Measurements from ENCODE around the gene FOXE1. TPM values are rescaled to one million over a fixed set of nuclear protein-coding genes. Genes with fewer than 3 reads are reported as not detected.

FOXE1 gene
- 1 to 10 TPM; 3.5 to 6.5 TPM for polyA plus RNA-seq

DNA sequence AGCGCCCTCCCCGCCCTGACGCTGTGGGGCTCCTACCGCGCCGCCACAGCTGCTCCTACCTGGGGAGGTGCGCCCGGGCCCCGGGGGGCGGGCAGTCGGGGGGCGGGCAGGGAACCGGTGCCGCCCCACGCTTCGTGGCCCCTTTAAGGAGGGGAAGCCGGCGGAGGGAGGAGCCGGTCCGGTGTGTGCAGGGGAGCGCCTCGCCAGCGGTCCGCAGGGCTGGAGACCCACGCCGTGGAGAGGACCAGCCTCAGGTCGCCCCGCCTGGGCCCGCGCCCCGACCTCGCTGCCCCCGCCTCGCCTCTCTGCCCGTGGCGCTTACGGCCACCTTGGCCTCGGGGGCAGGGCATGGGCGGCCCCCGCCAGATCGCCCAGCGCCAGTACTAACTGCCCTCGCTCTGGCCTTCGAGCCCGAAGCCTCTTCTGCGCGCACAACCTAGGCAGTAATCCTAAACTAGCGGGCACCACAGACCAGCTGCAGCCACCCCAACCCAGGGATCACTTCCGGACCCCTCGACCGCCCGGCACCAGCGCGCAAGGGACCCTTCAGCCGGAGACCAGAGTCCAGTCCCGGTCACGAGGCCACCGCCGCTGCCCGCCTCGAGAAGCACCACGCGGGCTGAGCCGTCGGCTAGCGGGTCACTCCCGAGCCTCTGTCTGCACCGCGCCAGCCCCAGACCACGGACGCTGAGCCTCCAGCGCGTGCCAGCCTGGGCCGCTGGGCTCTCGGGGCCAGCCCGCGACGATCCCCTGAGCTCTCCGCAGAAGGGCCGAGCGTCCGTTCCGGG, at the start of gene FOXE1:
FOXE1 (plus strand) TSS at position 171 of the 788 bp plus-strand sequence. CDS start 689 bp downstream, outside the sequence.
- WGBS, 2 donors, result 1% methylated on average over 58 to 83 of the region's 83 CpGs
- peak within 1 kb of the TSS; percentile 65 to 77 for H3K4me3 ChIP-seq (ENCODE audit: low read depth in 1 of 2, low read length in 2 of 2)
- peaks cover 4 to 17% of the 10 kb centered on the region in 2 donors for H3K4me1 ChIP-seq (ENCODE audit: control insufficient read depth in 2 of 2, insufficient read depth in 2 of 2, low read length in 1 of 2)
- H3K27ac ChIP-seq (ENCODE audit: low read depth in 2 of 2, low read length in 1 of 2), result peak within 1 kb of the TSS; percentile 39 to 78
- H3K9me3 ChIP-seq (ENCODE audit: control insufficient read depth in 2 of 2, insufficient read depth in 1 of 2, low read depth in 1 of 2, low read length in 1 of 2), result no peaks in the 10 kb centered on the region
- H3K36me3 ChIP-seq (ENCODE audit: control insufficient read depth in 2 of 2, insufficient read depth in 2 of 2, low read length in 1 of 2), result no peaks in the 10 kb centered on the region
- peaks cover 0 to 36% of the 10 kb centered on the region in 2 donors for H3K27me3 ChIP-seq (ENCODE audit: control insufficient read depth in 1 of 2, insufficient read depth in 2 of 2, low read length in 2 of 2)

DNA sequence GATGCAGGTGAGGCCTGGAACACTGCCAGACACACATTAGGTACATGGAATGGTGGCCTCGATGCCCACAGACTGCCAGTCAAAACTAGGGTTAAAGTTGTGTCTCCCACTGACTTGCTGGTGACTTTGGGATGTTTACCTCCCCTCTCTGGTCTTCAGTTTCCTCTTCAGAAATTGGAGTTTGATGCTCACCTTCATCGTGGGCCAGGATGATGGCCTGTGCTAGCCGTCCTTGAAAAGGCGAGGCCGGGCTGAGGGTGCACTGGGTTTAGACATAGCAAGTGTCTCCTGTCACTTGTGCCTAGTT, 49.0 kb upstream of the FOXE1 start:
- Histone ChIP-seq H3K9me3 (ENCODE audit: control insufficient read depth in 2 of 2, insufficient read depth in 1 of 2, low read depth in 1 of 2, low read length in 1 of 2) (no peaks in the 10 kb centered on the region), H3K4me3 (ENCODE audit: low read depth in 1 of 2, low read length in 2 of 2) (peak overlapping the region; percentile 37 to 52), H3K36me3 (ENCODE audit: control insufficient read depth in 2 of 2, insufficient read depth in 2 of 2, low read length in 1 of 2) (no peaks in the 10 kb centered on the region), H3K27ac (ENCODE audit: low read depth in 2 of 2, low read length in 1 of 2) (peak overlapping the region in 1 of 2 donors; percentile 36), H3K27me3 (ENCODE audit: control insufficient read depth in 1 of 2, insufficient read depth in 2 of 2, low read length in 2 of 2) (no peaks in the 10 kb centered on the region), H3K4me1 (ENCODE audit: control insufficient read depth in 2 of 2, insufficient read depth in 2 of 2, low read length in 1 of 2) (no peaks in the 10 kb centered on the region)
- 65 to 70% methylated on average over 5 of the region's 5 CpGs for WGBS, 2 donors

DNA sequence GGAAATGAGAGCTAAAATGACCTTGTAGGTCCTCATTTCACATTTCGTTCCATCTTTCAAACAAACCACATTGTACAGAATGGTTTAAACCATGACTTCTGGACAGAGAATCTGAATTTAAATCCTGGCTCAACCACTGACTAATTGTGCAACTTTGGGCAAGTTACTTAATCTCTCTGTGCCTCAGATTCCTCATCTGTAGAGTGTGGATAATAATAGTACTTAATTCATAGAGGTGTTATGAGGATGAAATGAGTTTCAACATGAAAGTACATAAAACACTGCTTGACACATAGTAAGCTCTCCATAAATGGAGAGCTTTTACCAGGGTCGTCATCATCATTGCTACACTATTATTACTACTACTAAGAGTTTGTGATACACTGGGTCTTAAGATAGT, 46.3 kb upstream of the FOXE1 start:
- no peaks in the 10 kb centered on the region for H3K27me3 ChIP-seq (ENCODE audit: control insufficient read depth in 1 of 2, insufficient read depth in 2 of 2, low read length in 2 of 2)
- H3K4me1 ChIP-seq (ENCODE audit: control insufficient read depth in 2 of 2, insufficient read depth in 2 of 2, low read length in 1 of 2), result no peaks in the 10 kb centered on the region
- no peaks in the 10 kb centered on the region for H3K36me3 ChIP-seq (ENCODE audit: control insufficient read depth in 2 of 2, insufficient read depth in 2 of 2, low read length in 1 of 2)
- WGBS, 2 donors, result 51 to 58% methylated on average over 2 of the region's 2 CpGs
- no peaks in the 10 kb centered on the region for H3K9me3 ChIP-seq (ENCODE audit: control insufficient read depth in 2 of 2, insufficient read depth in 1 of 2, low read depth in 1 of 2, low read length in 1 of 2)
- peak overlapping the region in 1 of 2 donors; percentile 3 for H3K27ac ChIP-seq (ENCODE audit: low read depth in 2 of 2, low read length in 1 of 2)
- no peak overlapping the region for H3K4me3 ChIP-seq (ENCODE audit: low read depth in 1 of 2, low read length in 2 of 2)

DNA sequence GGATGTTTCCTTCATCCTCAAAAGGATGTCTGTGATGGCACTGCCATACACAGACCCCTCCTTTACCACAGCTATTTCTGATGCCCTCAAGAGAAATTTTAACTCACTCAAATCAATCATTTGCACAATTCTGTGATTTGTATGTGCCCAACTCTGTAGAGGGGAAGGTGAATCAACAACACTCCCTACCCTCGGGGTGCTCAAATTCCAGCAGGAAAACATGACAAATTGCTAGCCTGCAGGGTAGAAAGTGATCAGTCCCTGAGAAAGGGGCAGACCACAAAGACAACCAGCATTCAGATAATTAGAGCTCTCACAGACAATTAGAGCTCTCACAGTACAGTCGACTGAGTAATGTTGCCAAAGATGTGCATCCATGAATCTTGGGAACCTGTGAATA, 45.3 kb upstream of the FOXE1 start:
- H3K9me3 ChIP-seq (ENCODE audit: control insufficient read depth in 2 of 2, insufficient read depth in 1 of 2, low read depth in 1 of 2, low read length in 1 of 2), result no peaks in the 10 kb centered on the region
- no peaks in the 10 kb centered on the region for H3K36me3 ChIP-seq (ENCODE audit: control insufficient read depth in 2 of 2, insufficient read depth in 2 of 2, low read length in 1 of 2)
- H3K27me3 ChIP-seq (ENCODE audit: control insufficient read depth in 1 of 2, insufficient read depth in 2 of 2, low read length in 2 of 2), result no peaks in the 10 kb centered on the region
- no peak overlapping the region for H3K27ac ChIP-seq (ENCODE audit: low read depth in 2 of 2, low read length in 1 of 2)
- no peak overlapping the region for H3K4me3 ChIP-seq (ENCODE audit: low read depth in 1 of 2, low read length in 2 of 2)
- WGBS, 2 donors, result 32 to 48% methylated on average over 2 of the region's 2 CpGs
- H3K4me1 ChIP-seq (ENCODE audit: control insufficient read depth in 2 of 2, insufficient read depth in 2 of 2, low read length in 1 of 2), result no peaks in the 10 kb centered on the region

DNA sequence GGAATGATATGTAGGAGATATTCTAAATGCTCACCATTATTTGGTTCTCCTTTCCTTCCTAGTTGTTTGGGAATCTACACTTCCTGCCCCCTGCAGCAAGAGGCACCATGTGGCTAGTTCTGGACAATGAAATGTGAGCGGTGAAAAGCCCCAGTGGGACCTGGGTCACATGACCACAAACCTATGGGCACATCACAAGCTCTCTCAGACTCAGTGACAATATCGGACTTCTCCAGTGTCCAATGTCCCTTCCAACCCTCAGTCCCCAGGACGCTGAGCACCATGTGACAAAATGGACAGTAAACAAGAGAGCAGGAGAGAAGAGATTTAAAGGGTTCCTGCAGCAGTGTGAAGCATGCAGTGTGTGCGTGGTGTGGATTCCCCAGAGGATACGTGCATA, 44.6 kb upstream of the FOXE1 start:
- Histone ChIP-seq H3K27ac (ENCODE audit: low read depth in 2 of 2, low read length in 1 of 2) (no peak overlapping the region), H3K36me3 (ENCODE audit: control insufficient read depth in 2 of 2, insufficient read depth in 2 of 2, low read length in 1 of 2) (no peaks in the 10 kb centered on the region), H3K4me1 (ENCODE audit: control insufficient read depth in 2 of 2, insufficient read depth in 2 of 2, low read length in 1 of 2) (no peaks in the 10 kb centered on the region), H3K9me3 (ENCODE audit: control insufficient read depth in 2 of 2, insufficient read depth in 1 of 2, low read depth in 1 of 2, low read length in 1 of 2) (no peaks in the 10 kb centered on the region), H3K4me3 (ENCODE audit: low read depth in 1 of 2, low read length in 2 of 2) (no peak overlapping the region), H3K27me3 (ENCODE audit: control insufficient read depth in 1 of 2, insufficient read depth in 2 of 2, low read length in 2 of 2) (no peaks in the 10 kb centered on the region)
- 65 to 79% methylated on average over 5 of the region's 5 CpGs for WGBS, 2 donors

DNA sequence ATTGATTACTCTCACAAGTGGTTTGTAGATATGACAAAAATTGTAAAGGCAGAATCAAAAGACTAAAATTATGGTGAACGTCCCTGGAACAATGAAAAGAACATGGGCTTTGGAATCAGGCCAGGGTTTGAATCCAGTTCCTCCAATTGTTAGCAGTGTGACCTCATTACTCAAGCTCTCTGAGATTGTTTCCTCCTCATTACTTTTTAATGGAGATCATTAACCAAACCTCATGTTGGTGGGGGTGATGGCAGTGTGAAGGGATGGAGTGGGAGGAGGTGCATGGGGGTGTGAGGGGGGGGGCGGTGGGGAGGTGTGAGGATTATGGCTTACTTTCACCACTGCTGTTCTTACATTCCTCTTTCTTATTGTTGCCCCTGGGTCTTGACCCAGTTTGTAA, 44.1 kb upstream of the FOXE1 start:
- Histone ChIP-seq H3K4me3 (ENCODE audit: low read depth in 1 of 2, low read length in 2 of 2) (no peak overlapping the region), H3K27me3 (ENCODE audit: control insufficient read depth in 1 of 2, insufficient read depth in 2 of 2, low read length in 2 of 2) (no peaks in the 10 kb centered on the region), H3K4me1 (ENCODE audit: control insufficient read depth in 2 of 2, insufficient read depth in 2 of 2, low read length in 1 of 2) (no peaks in the 10 kb centered on the region), H3K27ac (ENCODE audit: low read depth in 2 of 2, low read length in 1 of 2) (no peak overlapping the region), H3K36me3 (ENCODE audit: control insufficient read depth in 2 of 2, insufficient read depth in 2 of 2, low read length in 1 of 2) (no peaks in the 10 kb centered on the region), H3K9me3 (ENCODE audit: control insufficient read depth in 2 of 2, insufficient read depth in 1 of 2, low read depth in 1 of 2, low read length in 1 of 2) (no peaks in the 10 kb centered on the region)
- 41 to 51% methylated on average over 2 of the region's 2 CpGs for WGBS, 2 donors

DNA sequence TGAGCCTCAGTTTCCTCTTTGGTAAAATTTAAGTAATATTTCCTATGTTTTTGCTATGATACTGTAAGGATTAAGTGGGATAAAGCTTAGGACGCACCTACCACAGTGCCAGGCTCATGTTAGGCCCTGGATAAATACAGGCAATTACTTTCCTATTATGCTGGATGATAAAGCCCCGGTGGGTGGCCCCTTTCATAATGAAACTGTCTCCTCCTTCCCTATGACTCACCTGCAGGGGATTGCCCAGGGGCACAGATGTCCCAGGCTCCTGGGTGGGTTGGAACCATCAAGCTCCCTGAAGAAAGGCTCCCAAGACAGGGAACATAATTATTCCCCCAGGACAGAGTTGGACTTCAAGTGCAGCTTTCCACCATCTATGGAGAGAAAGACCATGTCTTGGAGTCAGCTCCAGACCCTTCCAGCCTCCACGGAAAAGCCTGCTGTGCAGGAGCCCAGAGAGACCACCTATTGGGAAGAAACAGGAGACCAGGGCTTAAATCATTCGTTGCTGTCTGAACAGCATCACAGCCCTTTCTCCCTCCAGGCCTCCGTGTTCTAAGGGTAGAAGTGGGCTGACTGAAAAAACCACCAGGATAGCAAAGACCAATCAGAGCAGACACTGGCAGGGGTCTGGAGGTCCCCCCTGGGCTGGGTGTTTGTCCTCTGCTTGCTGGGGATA, 43.2 kb upstream of the FOXE1 start:
- H3K9me3 ChIP-seq (ENCODE audit: control insufficient read depth in 2 of 2, insufficient read depth in 1 of 2, low read depth in 1 of 2, low read length in 1 of 2), result no peaks in the 10 kb centered on the region
- H3K27ac ChIP-seq (ENCODE audit: low read depth in 2 of 2, low read length in 1 of 2), result no peak overlapping the region
- no peaks in the 10 kb centered on the region for H3K36me3 ChIP-seq (ENCODE audit: control insufficient read depth in 2 of 2, insufficient read depth in 2 of 2, low read length in 1 of 2)
- 56 to 62% methylated on average over 5 of the region's 5 CpGs for WGBS, 2 donors
- H3K27me3 ChIP-seq (ENCODE audit: control insufficient read depth in 1 of 2, insufficient read depth in 2 of 2, low read length in 2 of 2), result no peaks in the 10 kb centered on the region
- H3K4me3 ChIP-seq (ENCODE audit: low read depth in 1 of 2, low read length in 2 of 2), result no peak overlapping the region
- no peaks in the 10 kb centered on the region for H3K4me1 ChIP-seq (ENCODE audit: control insufficient read depth in 2 of 2, insufficient read depth in 2 of 2, low read length in 1 of 2)

DNA sequence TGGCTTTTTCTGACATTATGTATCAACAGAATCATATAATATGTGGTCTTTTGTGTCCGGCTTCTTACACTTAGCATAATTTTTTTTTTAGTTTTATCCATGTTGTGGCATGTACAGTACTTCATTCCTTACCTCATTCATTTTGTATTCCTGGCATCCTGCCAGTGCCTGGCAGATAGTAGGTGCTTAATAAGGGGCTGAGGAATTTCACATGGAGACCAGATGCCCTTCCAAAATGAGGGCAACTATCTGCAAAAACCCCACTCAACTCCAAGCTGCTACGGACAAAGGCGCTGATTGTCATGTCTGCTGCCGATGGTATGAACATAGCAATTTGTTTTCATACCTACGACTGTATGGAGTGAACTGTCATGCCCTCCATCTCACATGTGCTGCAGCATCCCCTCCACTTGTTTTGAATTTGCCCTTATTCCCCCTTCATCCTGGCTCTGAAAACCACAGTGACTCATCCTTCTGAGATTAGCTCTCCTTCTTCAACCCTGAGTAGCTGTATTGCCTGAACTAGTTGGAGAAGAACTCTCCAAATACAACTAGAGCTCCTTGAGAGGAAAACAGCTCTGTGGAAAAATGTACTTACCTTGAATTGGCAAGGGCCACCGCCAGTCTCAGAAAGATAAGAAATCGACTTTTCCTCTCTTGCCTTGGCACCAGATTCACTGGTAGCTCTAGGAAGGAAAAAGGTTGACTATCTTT, 41.3 kb upstream of the FOXE1 start:
- WGBS, 2 donors, result 56 to 65% methylated on average over 7 of the region's 7 CpGs
- Histone ChIP-seq H3K27me3 (ENCODE audit: control insufficient read depth in 1 of 2, insufficient read depth in 2 of 2, low read length in 2 of 2) (no peaks in the 10 kb centered on the region), H3K4me1 (ENCODE audit: control insufficient read depth in 2 of 2, insufficient read depth in 2 of 2, low read length in 1 of 2) (no peaks in the 10 kb centered on the region), H3K36me3 (ENCODE audit: control insufficient read depth in 2 of 2, insufficient read depth in 2 of 2, low read length in 1 of 2) (no peaks in the 10 kb centered on the region), H3K27ac (ENCODE audit: low read depth in 2 of 2, low read length in 1 of 2) (peak overlapping the region in 1 of 2 donors; percentile 3), H3K4me3 (ENCODE audit: low read depth in 1 of 2, low read length in 2 of 2) (no peak overlapping the region), H3K9me3 (ENCODE audit: control insufficient read depth in 2 of 2, insufficient read depth in 1 of 2, low read depth in 1 of 2, low read length in 1 of 2) (no peaks in the 10 kb centered on the region)

DNA sequence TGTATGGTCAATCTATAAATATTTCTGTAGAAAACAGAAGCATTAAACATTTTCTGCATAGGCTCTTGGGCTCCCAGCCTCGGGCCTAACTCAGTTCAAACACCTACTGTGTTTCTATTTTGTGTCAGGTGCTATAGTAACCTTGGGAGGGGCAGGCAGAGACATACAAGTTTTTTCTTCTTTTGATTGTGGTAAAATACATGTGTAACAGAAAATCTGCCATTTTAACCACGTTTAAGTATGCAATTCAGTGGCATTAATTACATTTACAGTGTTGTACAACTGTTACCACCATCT, 40.8 kb upstream of the FOXE1 start:
- no peak overlapping the region for H3K4me3 ChIP-seq (ENCODE audit: low read depth in 1 of 2, low read length in 2 of 2)
- H3K27me3 ChIP-seq (ENCODE audit: control insufficient read depth in 1 of 2, insufficient read depth in 2 of 2, low read length in 2 of 2), result no peaks in the 10 kb centered on the region
- no peaks in the 10 kb centered on the region for H3K4me1 ChIP-seq (ENCODE audit: control insufficient read depth in 2 of 2, insufficient read depth in 2 of 2, low read length in 1 of 2)
- H3K36me3 ChIP-seq (ENCODE audit: control insufficient read depth in 2 of 2, insufficient read depth in 2 of 2, low read length in 1 of 2), result no peaks in the 10 kb centered on the region
- no peak overlapping the region for H3K27ac ChIP-seq (ENCODE audit: low read depth in 2 of 2, low read length in 1 of 2)
- WGBS, 2 donors, result 27 to 28% methylated on average over 2 of the region's 2 CpGs
- H3K9me3 ChIP-seq (ENCODE audit: control insufficient read depth in 2 of 2, insufficient read depth in 1 of 2, low read depth in 1 of 2, low read length in 1 of 2), result no peaks in the 10 kb centered on the region
